GM18511 (cell line): ENCODE measurements around the gene SERINC1.
A peak's percentile ranks its signal among the peaks of the same experiment; 100 is the strongest.

Experiments
- ATAC-seq: cut with Tn5 transposase; IDR thresholded peaks from one replicate; pipeline ENCODE4 v1.9.1; 2021; ENCODE audit warnings: mild to moderate bottlenecking, moderate library complexity; ENCODE audit not compliant: unreplicated experiment

SERINC1 gene

DNA sequence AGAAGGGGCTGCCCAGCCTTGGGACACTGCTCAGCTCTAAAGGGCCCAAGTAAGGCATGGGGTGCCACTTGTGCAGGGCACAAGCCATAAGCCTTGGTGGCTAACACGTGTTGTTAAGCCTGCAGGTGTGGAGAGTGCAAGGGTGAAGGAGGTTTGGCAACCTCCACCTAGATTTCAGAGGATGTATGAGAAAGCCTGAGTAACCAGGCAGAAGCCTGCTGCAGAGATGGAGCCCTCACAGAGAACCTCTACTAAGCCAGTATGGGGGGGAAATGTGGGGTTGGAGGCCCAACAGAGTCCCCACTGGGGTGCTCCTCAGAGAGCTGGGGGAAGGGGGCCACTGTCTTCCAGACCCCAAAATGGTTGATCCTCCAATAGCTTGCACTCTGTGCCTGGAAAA is 32.6 kb downstream of the SERINC1 start:
- ATAC-seq, result no peak

- ATAC-seq, result peak; percentile 65
These were observed 38.8 kb downstream of the SERINC1 start for GRCh38 chr6:122432816-122433215.

DNA sequence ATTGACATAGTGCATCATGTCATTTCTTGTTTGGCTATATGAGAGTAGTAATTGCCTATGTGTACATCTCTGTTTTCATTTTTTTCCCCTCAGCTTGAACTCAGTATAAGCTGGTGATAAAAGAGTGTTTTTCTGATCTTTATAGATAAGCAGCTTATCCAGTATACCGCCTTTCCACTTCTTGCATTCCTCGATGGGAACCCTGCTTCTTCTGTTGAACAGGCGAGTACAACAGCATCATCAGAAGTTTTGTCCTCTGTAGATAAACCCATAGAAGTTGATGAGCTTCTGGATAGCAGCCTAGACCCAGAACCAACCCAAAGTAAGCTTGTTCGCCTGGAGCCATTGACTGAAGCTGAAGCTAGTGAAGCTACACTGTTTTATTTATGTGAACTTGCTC is 39.8 kb downstream of the SERINC1 start:
- no peak for ATAC-seq

DNA sequence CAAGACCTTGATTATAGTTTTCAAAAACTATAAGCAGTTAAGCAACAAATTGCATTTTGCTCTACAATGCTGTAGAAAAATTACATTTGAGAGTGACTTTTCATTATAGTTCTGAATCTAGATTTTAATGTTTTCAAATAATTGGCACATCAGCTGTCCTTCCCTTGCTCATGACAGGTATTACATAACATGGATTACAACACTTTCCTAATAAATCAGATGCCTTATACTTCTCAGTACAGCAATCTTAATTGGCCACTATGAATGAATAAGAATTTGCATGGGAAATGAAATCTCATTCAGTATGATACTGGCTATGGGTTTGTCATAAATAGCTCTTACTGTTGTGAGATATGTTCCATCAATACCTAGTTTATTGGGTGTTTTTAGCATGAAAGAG is 42.3 kb downstream of the SERINC1 start:
- ATAC-seq, result no peak

DNA sequence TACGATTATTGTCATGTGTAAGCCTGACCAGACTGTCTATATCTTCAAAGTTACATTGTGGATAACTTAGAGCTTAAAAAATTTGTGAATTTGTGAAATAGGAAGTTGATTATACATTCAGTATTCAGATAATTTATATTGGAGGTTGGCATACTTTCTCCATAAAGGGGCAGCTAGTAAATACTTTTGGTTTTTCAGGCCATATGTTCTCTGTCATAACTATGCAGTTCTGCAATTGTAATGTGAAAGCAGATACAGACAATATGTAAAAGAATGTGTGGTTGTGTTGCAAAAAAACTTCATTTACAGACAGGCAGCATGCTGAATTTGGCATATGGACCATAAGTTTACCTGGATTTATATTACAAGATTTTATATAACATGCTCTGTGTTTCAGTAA is 42.8 kb downstream of the SERINC1 start:
- ATAC-seq, result no peak

- ATAC-seq, result no peak
These were observed 45.0 kb downstream of the SERINC1 start for GRCh38 chr6:122426597-122426996.

DNA sequence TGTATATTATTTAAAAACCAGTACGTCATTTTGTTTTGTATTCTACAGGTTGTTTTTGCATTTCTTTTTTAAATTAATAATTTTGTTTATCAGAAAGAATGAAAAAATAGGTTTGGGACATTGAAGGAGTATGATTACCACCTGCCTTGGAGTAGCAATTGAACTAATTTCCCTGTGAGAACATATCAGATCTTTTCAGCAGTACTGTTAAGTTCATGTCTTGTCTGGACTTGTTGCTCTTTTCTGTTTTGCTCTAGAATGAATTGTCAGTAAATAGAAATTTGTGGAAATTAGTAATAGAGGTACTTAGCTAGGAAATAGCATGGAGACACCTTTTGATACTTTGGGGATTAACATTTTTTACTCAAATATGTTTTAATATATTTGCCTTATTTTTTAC is 47.9 kb downstream of the SERINC1 start:
- ATAC-seq, result no peak

GRCh38 chr6:122422614-122423267 is 48.9 kb downstream of the SERINC1 start:
- ATAC-seq, result peak; percentile 87

- ATAC-seq, result no peak
These were observed 49.6 kb downstream of the SERINC1 start for GRCh38 chr6:122422003-122422402.

DNA sequence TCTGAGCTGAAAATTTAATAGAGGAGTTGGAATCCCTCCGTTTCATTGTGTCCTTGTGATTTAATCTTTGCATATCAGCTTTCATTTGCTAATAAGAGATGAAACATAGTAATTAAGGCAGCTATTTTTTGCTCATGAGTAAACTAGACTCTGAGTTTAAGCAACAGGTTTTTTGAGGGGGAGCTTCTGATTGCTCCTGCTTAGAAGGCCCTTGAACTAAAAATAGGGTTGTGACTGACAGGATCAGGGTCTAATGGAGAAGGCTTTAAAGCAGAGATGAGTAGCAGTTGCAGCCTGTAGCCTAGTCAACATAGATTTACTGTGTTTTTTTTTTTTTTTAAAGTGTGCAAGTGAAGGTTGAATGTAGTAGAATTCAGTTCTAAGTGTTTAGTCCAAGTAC is 54.8 kb downstream of the SERINC1 start:
- no peak for ATAC-seq

- ATAC-seq, result no peak
These were observed 59.6 kb downstream of the SERINC1 start for GRCh38 chr6:122412001-122412400.

DNA sequence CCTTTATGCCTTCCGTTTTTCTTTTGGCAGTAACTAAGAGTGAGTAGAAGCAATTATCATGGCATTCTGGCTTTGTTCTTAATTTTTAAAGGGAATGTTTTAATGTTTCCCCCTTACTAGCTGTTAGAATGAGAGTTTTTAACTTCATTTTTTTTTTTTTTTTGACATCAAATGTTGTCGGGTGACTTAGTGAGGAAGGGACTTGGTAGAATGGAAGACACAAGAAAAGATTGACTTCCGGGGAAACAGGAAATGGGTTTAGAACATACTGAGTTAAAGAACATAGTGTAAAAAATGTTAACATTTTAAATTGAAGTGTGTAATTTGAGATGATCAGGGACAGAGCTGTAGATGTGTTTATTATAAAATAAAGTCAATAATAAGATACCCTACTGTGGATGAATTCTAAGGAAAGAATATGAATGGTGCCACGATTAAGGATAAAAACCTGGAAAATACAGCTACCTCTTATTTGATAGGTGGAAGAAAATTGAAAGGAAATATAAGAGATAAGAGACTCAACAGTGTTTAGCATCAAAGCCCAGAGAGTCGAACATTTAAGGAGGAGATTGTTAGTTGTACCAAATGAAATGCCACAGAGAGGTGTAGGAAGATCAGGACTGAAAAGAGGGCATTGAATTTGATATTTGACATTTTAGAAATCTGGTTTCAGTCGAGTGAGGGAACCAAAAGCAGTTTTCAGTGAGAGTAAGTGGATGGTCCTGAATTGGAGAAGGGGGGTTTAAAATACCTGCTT is 62.7 kb downstream of the SERINC1 start:
- no peak for ATAC-seq

DNA sequence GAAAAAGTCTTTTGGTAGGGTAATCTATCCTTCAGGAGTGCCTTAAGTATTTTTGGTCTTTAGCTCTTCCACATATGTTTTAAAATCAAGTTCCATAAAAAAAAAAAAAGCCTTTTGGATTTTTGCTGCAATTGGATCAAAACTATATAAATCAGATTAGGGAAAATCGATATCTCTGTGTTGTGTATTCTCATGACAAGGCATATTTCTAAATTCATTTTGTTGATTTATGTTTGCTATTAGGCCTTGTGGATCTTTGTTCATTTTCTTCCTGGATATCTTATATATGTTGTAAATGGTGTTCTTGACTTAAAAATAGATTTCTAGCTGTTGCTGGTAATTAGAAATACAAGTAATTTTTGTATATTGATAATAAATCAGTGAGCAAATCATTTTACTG is 63.4 kb downstream of the SERINC1 start:
- no peak for ATAC-seq

- ATAC-seq, result no peak
These were observed 63.9 kb downstream of the SERINC1 start for GRCh38 chr6:122407712-122408111.

GRCh38 chr6:122406187-122406586 is 65.4 kb downstream of the SERINC1 start:
- ATAC-seq, result no peak

DNA sequence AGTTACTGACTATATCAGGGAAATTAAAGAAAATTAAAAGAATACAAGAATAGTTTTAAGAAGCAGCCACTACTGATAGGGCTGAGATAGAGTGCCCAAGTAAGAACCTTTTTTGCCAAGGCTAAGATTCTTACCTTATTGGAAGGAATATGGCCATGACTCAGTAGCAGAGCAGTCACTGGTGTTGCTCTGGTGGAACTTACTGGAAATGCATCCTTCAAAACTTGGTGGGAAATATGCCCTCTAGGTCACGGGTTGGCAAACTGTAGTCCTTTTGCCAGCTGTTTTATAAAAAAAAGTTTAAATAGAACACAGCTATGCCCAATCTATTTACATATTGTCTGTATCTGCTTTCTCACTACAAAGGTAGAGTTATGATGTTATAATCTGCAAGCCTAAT is 66.2 kb downstream of the SERINC1 start:
- no peak for ATAC-seq

- ATAC-seq, result no peak
These were observed 67.2 kb downstream of the SERINC1 start for GRCh38 chr6:122404444-122404843.

DNA sequence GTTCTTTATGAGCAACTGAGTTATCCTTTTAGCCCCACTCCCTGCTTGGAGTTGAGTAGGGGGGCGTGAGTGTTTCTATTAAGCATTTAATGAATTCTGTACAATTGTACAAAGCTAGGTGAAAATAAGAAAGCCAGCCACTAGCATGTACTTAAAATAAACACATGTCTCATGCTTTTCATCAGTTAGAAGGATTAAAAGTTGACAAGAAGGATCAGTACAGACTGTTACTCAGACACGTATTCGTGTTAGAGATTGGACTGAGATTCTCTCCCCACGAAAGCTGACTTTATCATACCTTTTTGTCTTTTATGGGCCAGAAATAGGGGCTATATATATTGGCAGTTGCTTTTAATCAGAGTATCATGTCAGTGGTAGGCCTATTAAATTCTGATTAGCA is 70.5 kb downstream of the SERINC1 start:
- no peak for ATAC-seq

- no peak for ATAC-seq
These were observed 71.0 kb downstream of the SERINC1 start for GRCh38 chr6:122400462-122401089.

DNA sequence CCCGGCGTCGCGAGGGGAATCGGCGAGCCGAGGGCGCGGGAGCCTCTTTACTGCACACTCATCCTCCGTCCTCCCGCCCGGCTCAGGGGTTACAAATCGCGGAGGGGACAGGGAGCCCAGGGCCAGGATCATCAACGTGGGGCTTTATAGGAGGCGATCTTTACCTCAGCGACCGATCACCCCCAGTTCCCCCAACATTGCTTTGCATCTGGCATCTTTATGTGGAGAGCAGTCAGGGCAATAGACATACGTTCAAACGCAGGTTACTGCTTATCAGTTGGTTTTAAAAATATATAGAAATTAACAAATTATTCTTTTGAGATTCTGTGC is 71.5 kb downstream of the SERINC1 start:
- peak; percentile 30 for ATAC-seq

- ATAC-seq, result peak; percentile 97
These were observed 72.1 kb downstream of the SERINC1 start, which contains the start of gene HSF2 for GRCh38 chr6:122399348-122400120. Gene HSF2 (plus strand): TSS chr6:122399652. CDS start chr6:122399738, 86 bp downstream.

GRCh38 chr6:122399055-122399347 is 72.6 kb downstream of the SERINC1 start:
- no peak for ATAC-seq
